ENCODE results near the gene ADAMTS17.

ADAMTS17 gene

DNA sequence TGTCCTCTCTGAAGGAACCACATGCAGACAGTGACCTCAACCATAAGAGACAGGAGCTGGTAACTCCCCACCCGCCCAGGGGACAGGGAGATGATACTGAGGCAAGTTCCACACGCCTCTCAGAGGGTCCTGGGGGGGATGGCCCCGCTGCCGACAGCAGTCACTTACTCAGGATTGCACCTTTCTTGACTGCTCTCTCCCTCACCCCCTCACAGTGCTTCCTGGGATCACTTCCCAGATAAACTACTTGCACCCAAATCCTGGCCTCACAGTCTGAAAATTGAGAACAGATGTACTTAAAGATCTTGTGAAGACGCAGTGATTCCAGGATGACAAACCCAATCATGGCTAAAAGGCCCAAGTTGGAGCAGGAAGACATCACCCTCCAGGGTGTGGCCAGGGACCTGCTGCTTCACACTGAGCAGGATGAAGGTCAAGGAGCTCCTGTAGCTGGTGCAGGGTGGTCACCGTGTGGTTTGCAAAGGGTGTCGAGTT, 207.6 kb downstream of the ADAMTS17 start:
- no peak for DNase-seq (ENCODE audit: low spot score)
- TF ChIP-seq, protein P1, sequence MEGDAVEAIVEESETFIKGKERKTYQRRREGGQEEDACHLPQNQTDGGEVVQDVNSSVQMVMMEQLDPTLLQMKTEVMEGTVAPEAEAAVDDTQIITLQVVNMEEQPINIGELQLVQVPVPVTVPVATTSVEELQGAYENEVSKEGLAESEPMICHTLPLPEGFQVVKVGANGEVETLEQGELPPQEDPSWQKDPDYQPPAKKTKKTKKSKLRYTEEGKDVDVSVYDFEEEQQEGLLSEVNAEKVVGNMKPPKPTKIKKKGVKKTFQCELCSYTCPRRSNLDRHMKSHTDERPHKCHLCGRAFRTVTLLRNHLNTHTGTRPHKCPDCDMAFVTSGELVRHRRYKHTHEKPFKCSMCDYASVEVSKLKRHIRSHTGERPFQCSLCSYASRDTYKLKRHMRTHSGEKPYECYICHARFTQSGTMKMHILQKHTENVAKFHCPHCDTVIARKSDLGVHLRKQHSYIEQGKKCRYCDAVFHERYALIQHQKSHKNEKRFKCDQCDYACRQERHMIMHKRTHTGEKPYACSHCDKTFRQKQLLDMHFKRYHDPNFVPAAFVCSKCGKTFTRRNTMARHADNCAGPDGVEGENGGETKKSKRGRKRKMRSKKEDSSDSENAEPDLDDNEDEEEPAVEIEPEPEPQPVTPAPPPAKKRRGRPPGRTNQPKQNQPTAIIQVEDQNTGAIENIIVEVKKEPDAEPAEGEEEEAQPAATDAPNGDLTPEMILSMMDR (IDR thresholded peaks at IDR 0.05; ENCODE audit: extremely low read depth, missing control alignments) = no peak

- TF ChIP-seq, protein P1 (IDR thresholded peaks at IDR 0.05; ENCODE audit: extremely low read depth, missing control alignments) = no peak
- DNase-seq (ENCODE audit: low spot score) = no peak
Measured at GRCh38 chr15:100133001-100133400, 208.8 kb downstream of the ADAMTS17 start.

DNA sequence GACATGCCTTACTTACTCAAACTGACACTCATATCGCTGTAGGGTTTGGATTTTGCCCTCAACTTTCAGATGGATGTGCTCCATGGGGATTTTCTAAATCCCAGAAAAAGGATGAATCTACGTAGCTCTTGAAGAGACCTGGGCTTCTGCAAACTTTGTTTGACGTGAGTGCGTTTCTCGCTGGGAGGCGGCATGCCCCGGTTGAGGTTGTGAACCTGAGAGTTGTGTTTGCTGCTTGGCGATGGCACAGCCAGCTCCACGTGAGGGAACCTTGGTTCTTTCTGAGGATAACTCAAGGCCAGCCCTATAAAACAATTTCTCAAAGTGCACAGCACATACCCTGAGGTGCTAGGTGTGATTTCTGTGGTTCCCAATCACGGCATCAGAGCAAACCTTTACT, 209.5 kb downstream of the ADAMTS17 start:
- TF ChIP-seq, protein P1 (IDR thresholded peaks at IDR 0.05; ENCODE audit: extremely low read depth, missing control alignments) = no peak
- DNase-seq (ENCODE audit: low spot score) = no peak

- peak; percentile 25 for DNase-seq (ENCODE audit: low spot score)
- TF ChIP-seq, protein P1 (IDR thresholded peaks at IDR 0.05; ENCODE audit: extremely low read depth, missing control alignments) = peak; percentile 24
Measured at GRCh38 chr15:100131321-100132224, 210.2 kb downstream of the ADAMTS17 start.

- TF ChIP-seq, protein P1 (IDR thresholded peaks at IDR 0.05; ENCODE audit: extremely low read depth, missing control alignments) = no peak
- DNase-seq (ENCODE audit: low spot score) = no peak
Measured at GRCh38 chr15:100129677-100130076, 212.1 kb downstream of the ADAMTS17 start.

DNA sequence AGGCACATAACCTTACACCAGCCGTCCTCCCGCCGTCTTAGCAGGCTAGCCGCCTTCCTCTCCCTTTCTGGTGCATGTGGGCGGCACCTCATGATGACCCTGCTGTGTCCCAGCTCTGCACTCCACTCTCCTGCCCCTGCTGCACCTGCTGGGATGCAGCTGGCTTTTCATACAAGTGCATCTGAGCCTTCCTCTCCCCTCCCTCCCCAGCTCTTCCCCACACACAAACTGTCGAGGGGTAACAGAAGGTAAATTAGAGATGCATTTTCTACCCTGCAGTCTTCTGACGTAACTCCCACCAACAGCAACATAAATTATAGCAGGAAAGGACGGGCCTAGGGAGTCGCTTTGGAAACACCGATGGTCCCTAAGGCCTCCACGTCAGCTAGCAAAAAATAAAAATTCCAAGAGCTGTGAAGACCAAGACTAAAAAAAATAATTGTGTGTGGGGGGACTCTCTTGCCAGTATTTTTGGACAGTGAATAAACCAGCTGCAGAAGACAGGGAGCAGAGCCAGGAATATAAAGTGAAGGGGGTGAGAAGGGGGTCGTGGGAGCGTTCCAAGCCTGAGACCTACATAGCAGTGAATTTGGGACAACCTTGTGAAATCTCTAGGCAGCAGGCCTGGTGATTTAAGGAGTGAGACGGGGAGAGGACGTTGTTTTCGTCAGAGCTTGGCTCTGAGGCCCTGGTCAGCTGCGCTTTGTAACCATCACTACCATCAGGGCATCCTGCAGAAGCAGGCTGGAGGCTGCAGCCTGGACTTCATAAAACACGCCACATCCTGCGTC, 216.2 kb downstream of the ADAMTS17 start:
- TF ChIP-seq, protein P1 (IDR thresholded peaks at IDR 0.05; ENCODE audit: extremely low read depth, missing control alignments) = no peak
- no peak for DNase-seq (ENCODE audit: low spot score)

DNA sequence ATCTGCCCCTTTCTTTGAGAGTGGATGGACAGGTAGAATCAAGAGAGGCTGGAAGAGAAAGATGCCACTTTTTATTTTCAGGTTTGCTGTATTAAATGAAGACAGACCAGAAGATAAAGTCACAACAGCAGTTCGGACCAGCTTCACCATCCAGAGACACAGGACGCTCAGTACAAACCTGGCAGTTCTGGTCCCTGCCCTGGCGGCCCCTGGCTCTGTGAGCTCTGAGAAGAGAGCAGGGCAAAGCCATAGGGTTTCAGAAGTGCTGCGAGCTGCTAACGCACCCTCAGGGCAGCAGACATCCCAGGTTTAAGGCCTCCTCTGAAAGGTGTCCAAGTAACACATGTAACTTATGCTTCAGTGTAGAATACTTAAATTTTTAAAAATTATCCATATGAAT, 216.8 kb downstream of the ADAMTS17 start:
- DNase-seq (ENCODE audit: low spot score) = no peak
- TF ChIP-seq, protein P1 (IDR thresholded peaks at IDR 0.05; ENCODE audit: extremely low read depth, missing control alignments) = no peak
